ENCODE data around the gene FNTB.
A peak's percentile ranks its signal among the peaks of the same experiment; 100 is the strongest.

The FNTB gene

GRCh38 chr14:64970776-64971477 lies 15.8 kb upstream of the FNTB start:
- Histone ChIP-seq H2AK5ac (ENCODE audit: low read length) (no peak overlapping the region), H4K12ac (ENCODE audit: low read depth, low read length) (no peak overlapping the region), H3K4me1 (ENCODE audit: control insufficient read depth in 1 of 2, insufficient read depth in 2 of 2, low read length in 2 of 2) (peaks cover 25 to 28% of the 10 kb centered on the region in 2 experiments), H3K27ac (ENCODE audit: low read depth, low read length) (no peak overlapping the region), H4K8ac (ENCODE audit: low read depth, low read length) (no peak overlapping the region), H3K23ac (ENCODE audit: low read length) (no peak overlapping the region), H3K79me2 (ENCODE audit: control insufficient read depth, insufficient read depth, low read length, poor library complexity) (peaks cover 3% of the 10 kb centered on the region), H2BK12ac (ENCODE audit: low read length) (no peak overlapping the region), H3K18ac (ENCODE audit: low read length) (peak overlapping the region; percentile 18), H3K4me3 (ENCODE audit: low read depth, low read length) (peak overlapping the region; percentile 87), H4K91ac (ENCODE audit: low read depth, low read length) (peak overlapping the region; percentile 50), H3K9me3 (ENCODE audit: insufficient read depth, low read depth, low read length) (no peaks in the 10 kb centered on the region), H3K27me3 (ENCODE audit: insufficient read depth, low read length) (no peaks in the 10 kb centered on the region), H3K4me2 (ENCODE audit: low read length) (peak overlapping the region; percentile 85), H2BK5ac (ENCODE audit: low read depth, low read length, poor library complexity) (no peak overlapping the region), H3K14ac (ENCODE audit: low read length) (peak overlapping the region; percentile 61), H3K9ac (ENCODE audit: low read length) (no peak overlapping the region), H2AFZ (ENCODE audit: insufficient read depth, low read length, poor library complexity) (peak overlapping the region; percentile 64), H3K79me1 (ENCODE audit: low read length) (peaks cover 13% of the 10 kb centered on the region), H3K36me3 (ENCODE audit: control insufficient read depth in 1 of 2, insufficient read depth in 2 of 2, low read length in 2 of 2) (no peaks in the 10 kb centered on the region), H3K4ac (ENCODE audit: low read depth, low read length) (no peak overlapping the region), H2BK120ac (ENCODE audit: insufficient read depth, low read length, poor library complexity) (no peak overlapping the region)
- DNase-seq, result peak; percentile 71 to 75
- no CpG with 5 or more reads among the region's 8 CpGs for WGBS (ENCODE audit: extremely low coverage, insufficient coverage, insufficient read length)

DNA sequence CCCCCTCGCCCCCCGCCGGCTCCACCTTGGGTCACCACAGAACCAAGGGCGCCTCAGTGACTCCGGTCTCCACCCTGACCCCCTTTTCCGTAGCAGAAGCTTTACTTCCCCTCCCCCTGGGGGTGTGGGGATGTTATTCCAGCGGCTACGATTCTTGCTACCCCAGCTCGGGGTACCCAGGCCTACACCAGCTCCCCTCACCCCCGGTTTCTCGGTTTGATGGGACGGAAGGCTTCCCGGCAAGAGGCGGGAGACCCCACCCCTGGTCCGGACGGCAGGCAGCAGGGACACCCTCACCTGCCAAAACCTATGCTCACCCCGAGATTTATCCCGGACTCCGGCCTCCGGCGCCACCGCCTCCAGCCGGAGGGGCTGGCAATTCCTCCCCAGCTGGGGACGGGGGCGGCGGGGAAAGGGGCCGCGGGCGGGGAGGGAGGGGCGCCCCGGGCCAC lies 15.2 kb upstream of the FNTB start:
- Histone ChIP-seq H2BK120ac (ENCODE audit: insufficient read depth, low read length, poor library complexity) (peak overlapping the region; percentile 21), H2BK12ac (ENCODE audit: low read length) (peak overlapping the region; percentile 11), H4K91ac (ENCODE audit: low read depth, low read length) (peak overlapping the region; percentile 50), H3K18ac (ENCODE audit: low read length) (peak overlapping the region; percentile 18), H4K12ac (ENCODE audit: low read depth, low read length) (peak overlapping the region; percentile 39), H4K8ac (ENCODE audit: low read depth, low read length) (peak overlapping the region; percentile 63), H3K9ac (ENCODE audit: low read length) (no peak overlapping the region), H3K27me3 (ENCODE audit: insufficient read depth, low read length) (no peaks in the 10 kb centered on the region), H3K79me1 (ENCODE audit: low read length) (peaks cover 12% of the 10 kb centered on the region), H3K4me2 (ENCODE audit: low read length) (peak overlapping the region; percentile 85), H3K9me3 (ENCODE audit: insufficient read depth, low read depth, low read length) (no peaks in the 10 kb centered on the region), H3K36me3 (ENCODE audit: control insufficient read depth in 1 of 2, insufficient read depth in 2 of 2, low read length in 2 of 2) (no peaks in the 10 kb centered on the region), H3K27ac (ENCODE audit: low read depth, low read length) (no peak overlapping the region), H3K4me1 (ENCODE audit: control insufficient read depth in 1 of 2, insufficient read depth in 2 of 2, low read length in 2 of 2) (peaks cover 22 to 25% of the 10 kb centered on the region in 2 experiments), H2AFZ (ENCODE audit: insufficient read depth, low read length, poor library complexity) (peak overlapping the region; percentile 64), H3K4me3 (ENCODE audit: low read depth, low read length) (peak overlapping the region; percentile 87), H2AK5ac (ENCODE audit: low read length) (peak overlapping the region; percentile 15), H3K4ac (ENCODE audit: low read depth, low read length) (peak overlapping the region; percentile 51), H3K23ac (ENCODE audit: low read length) (no peak overlapping the region), H3K14ac (ENCODE audit: low read length) (peak overlapping the region; percentile 72), H3K79me2 (ENCODE audit: control insufficient read depth, insufficient read depth, low read length, poor library complexity) (peaks cover 3% of the 10 kb centered on the region), H2BK5ac (ENCODE audit: low read depth, low read length, poor library complexity) (no peak overlapping the region)
- no peak for DNase-seq
- no CpG with 5 or more reads among the region's 31 CpGs for WGBS (ENCODE audit: extremely low coverage, insufficient coverage, insufficient read length)

GRCh38 chr14:64971943-64972791 lies 14.5 kb upstream of the FNTB start, which contains the start of gene RAB15:
Gene RAB15, minus strand, starts transcription at chr14:64972336. Its CDS starts 260 bp downstream, at chr14:64972076.
- H3K27me3 ChIP-seq (ENCODE audit: insufficient read depth, low read length), result no peaks in the 10 kb centered on the region
- H3K79me2 ChIP-seq (ENCODE audit: control insufficient read depth, insufficient read depth, low read length, poor library complexity), result peaks cover 3% of the 10 kb centered on the region
- DNase-seq, result peak; percentile 49 to 66
- H3K18ac ChIP-seq (ENCODE audit: low read length), result peak within 1 kb of the TSS; percentile 92
- peak within 1 kb of the TSS; percentile 96 for H2AFZ ChIP-seq (ENCODE audit: insufficient read depth, low read length, poor library complexity)
- H3K14ac ChIP-seq (ENCODE audit: low read length), result peak within 1 kb of the TSS; percentile 89
- H3K9ac ChIP-seq (ENCODE audit: low read length), result peak within 1 kb of the TSS; percentile 54
- peak within 1 kb of the TSS; percentile 53 for H2AK5ac ChIP-seq (ENCODE audit: low read length)
- H4K8ac ChIP-seq (ENCODE audit: low read depth, low read length), result peak within 1 kb of the TSS; percentile 97
- H4K91ac ChIP-seq (ENCODE audit: low read depth, low read length), result peak within 1 kb of the TSS; percentile 83
- no peaks in the 10 kb centered on the region for H3K36me3 ChIP-seq (ENCODE audit: control insufficient read depth in 1 of 2, insufficient read depth in 2 of 2, low read length in 2 of 2)
- peak within 1 kb of the TSS; percentile 90 for H2BK120ac ChIP-seq (ENCODE audit: insufficient read depth, low read length, poor library complexity)
- peak within 1 kb of the TSS; percentile 38 for H2BK5ac ChIP-seq (ENCODE audit: low read depth, low read length, poor library complexity)
- H3K4ac ChIP-seq (ENCODE audit: low read depth, low read length), result peak within 1 kb of the TSS; percentile 64
- H2BK12ac ChIP-seq (ENCODE audit: low read length), result peak within 1 kb of the TSS; percentile 82
- no peaks in the 10 kb centered on the region for H3K9me3 ChIP-seq (ENCODE audit: insufficient read depth, low read depth, low read length)
- H3K4me2 ChIP-seq (ENCODE audit: low read length), result peak within 1 kb of the TSS; percentile 85
- peak within 1 kb of the TSS; percentile 87 for H3K4me3 ChIP-seq (ENCODE audit: low read depth, low read length)
- no CpG with 5 or more reads among the region's 96 CpGs for WGBS (ENCODE audit: extremely low coverage, insufficient coverage, insufficient read length)
- H3K4me1 ChIP-seq (ENCODE audit: control insufficient read depth in 1 of 2, insufficient read depth in 2 of 2, low read length in 2 of 2), result peaks cover 16 to 19% of the 10 kb centered on the region in 2 experiments
- H3K27ac ChIP-seq (ENCODE audit: low read depth, low read length), result no peak within 1 kb of the TSS
- H3K23ac ChIP-seq (ENCODE audit: low read length), result no peak within 1 kb of the TSS
- H3K79me1 ChIP-seq (ENCODE audit: low read length), result peaks cover 10% of the 10 kb centered on the region
- H4K12ac ChIP-seq (ENCODE audit: low read depth, low read length), result peak within 1 kb of the TSS; percentile 77

GRCh38 chr14:64973026-64973442 lies 13.7 kb upstream of the FNTB start:
- no peak overlapping the region for H3K4ac ChIP-seq (ENCODE audit: low read depth, low read length)
- H3K79me1 ChIP-seq (ENCODE audit: low read length), result peaks cover 10% of the 10 kb centered on the region
- H3K4me1 ChIP-seq (ENCODE audit: control insufficient read depth in 1 of 2, insufficient read depth in 2 of 2, low read length in 2 of 2), result peaks cover 11 to 16% of the 10 kb centered on the region in 2 experiments
- no peak for DNase-seq
- no peak overlapping the region for H3K4me3 ChIP-seq (ENCODE audit: low read depth, low read length)
- H2BK12ac ChIP-seq (ENCODE audit: low read length), result no peak overlapping the region
- H3K9ac ChIP-seq (ENCODE audit: low read length), result no peak overlapping the region
- no peak overlapping the region for H4K12ac ChIP-seq (ENCODE audit: low read depth, low read length)
- no peak overlapping the region for H4K91ac ChIP-seq (ENCODE audit: low read depth, low read length)
- no peak overlapping the region for H3K27ac ChIP-seq (ENCODE audit: low read depth, low read length)
- H2AFZ ChIP-seq (ENCODE audit: insufficient read depth, low read length, poor library complexity), result no peak overlapping the region
- H3K23ac ChIP-seq (ENCODE audit: low read length), result no peak overlapping the region
- no peak overlapping the region for H2BK5ac ChIP-seq (ENCODE audit: low read depth, low read length, poor library complexity)
- peaks cover 3% of the 10 kb centered on the region for H3K79me2 ChIP-seq (ENCODE audit: control insufficient read depth, insufficient read depth, low read length, poor library complexity)
- peak overlapping the region; percentile 85 for H3K4me2 ChIP-seq (ENCODE audit: low read length)
- WGBS (ENCODE audit: extremely low coverage, insufficient coverage, insufficient read length), result no CpG with 5 or more reads among the region's 8 CpGs
- no peak overlapping the region for H3K18ac ChIP-seq (ENCODE audit: low read length)
- H2BK120ac ChIP-seq (ENCODE audit: insufficient read depth, low read length, poor library complexity), result no peak overlapping the region
- no peaks in the 10 kb centered on the region for H3K9me3 ChIP-seq (ENCODE audit: insufficient read depth, low read depth, low read length)
- H3K36me3 ChIP-seq (ENCODE audit: control insufficient read depth in 1 of 2, insufficient read depth in 2 of 2, low read length in 2 of 2), result no peaks in the 10 kb centered on the region
- no peak overlapping the region for H2AK5ac ChIP-seq (ENCODE audit: low read length)
- H3K27me3 ChIP-seq (ENCODE audit: insufficient read depth, low read length), result no peaks in the 10 kb centered on the region
- H4K8ac ChIP-seq (ENCODE audit: low read depth, low read length), result no peak overlapping the region
- H3K14ac ChIP-seq (ENCODE audit: low read length), result no peak overlapping the region

All from trophoblast cell (in vitro differentiated cells and primary cell).